ENCODE results near the gene DOCK9. TPM values are rescaled to one million over a fixed set of nuclear protein-coding genes. Genes with fewer than 3 reads are reported as not detected.

Gene DOCK9
- total and polyA plus RNA-seq, 9 of the 15 experiments (the other 6 are each of a cell fraction or from before 2014, with no cell fraction given): 3.5 to 25.3 (median 16.7) TPM

GRCh38 chr13:98915563-98915962 lies 62.3 kb downstream of the DOCK9 start:
- DNase-seq (ENCODE audit: extremely low read depth in 1 of 4, low spot score in 3 of 4) (no peak), FAIRE-seq (no peak), ATAC-seq (no peak)
- in situ Hi-C loops (cut with MboI) (no loop called here), intact Hi-C loops (cut with micrococcal nuclease) (no loop called here)
- Histone ChIP-seq H3K36me3 (ENCODE audit: control insufficient read depth, insufficient read depth, low read length) (peaks cover 8% of the 10 kb centered on the region; the same call in 1 of the 3 replicates), H3K9ac (ENCODE audit: insufficient read depth in 1 of 2, low read depth in 2 of 2, low read length in 2 of 2) (no peak overlapping the region), H3K4me3 (no peak overlapping the region), H3K27ac (ENCODE audit: extremely low read depth, low read depth, low read length) (no peak overlapping the region), H3K4me1 (replicated peaks in 1 of 2; ENCODE audit: control insufficient read depth in 2 of 2, insufficient read depth in 2 of 2, low read length in 2 of 2) (peaks cover 0 to 4% of the 10 kb centered on the region in 2 experiments; a peak in 1 of 5 replicates), H4K20me1 (replicated peaks; ENCODE audit: control insufficient read depth, insufficient read depth, low read length) (no peaks in the 10 kb centered on the region), H2AFZ (ENCODE audit: low read depth, low read length) (no peak overlapping the region), H3K4me2 (ENCODE audit: insufficient read depth, low read length) (no peak overlapping the region), H3K79me2 (ENCODE audit: control insufficient read depth, insufficient read depth, low read length) (no peaks in the 10 kb centered on the region), H3K9me1 (ENCODE audit: control insufficient read depth, insufficient read depth, low read length) (no peaks in the 10 kb centered on the region), H3K9me3 (replicated peaks; ENCODE audit: control insufficient read depth, insufficient read depth, low read depth, low read length) (no peaks in the 10 kb centered on the region), H3K27me3 (ENCODE audit: control insufficient read depth in 2 of 2, insufficient read depth in 2 of 2, low read length in 2 of 2) (no peaks in the 10 kb centered on the region)
- BruUV-seq (replicated peaks): no TSS peak
- ChIA-PET CTCF (ENCODE audit: low intra/inter-chr PET ratio) (no interaction called here), POLR2A (interaction anchor here (1.1 kb wide), 1 partner anchor 10 kb away, joined by 4 read pairs; no protein-coding TSS in a partner anchor)
- 60% methylated on average over 1 of the region's 1 CpG for WGBS (ENCODE audit: insufficient coverage, low coverage, missing lambda C conversion rate)
- TF ChIP-seq ZFP36 (IDR thresholded peaks at IDR 0.05; ENCODE audit: low read depth, low read length, partially characterized antibody): no peak
- TF ChIP-seq ZNF12 (CRISPR knock-in tag; IDR thresholded peaks at IDR 0.05): no peak
- TF ChIP-seq, protein P1, sequence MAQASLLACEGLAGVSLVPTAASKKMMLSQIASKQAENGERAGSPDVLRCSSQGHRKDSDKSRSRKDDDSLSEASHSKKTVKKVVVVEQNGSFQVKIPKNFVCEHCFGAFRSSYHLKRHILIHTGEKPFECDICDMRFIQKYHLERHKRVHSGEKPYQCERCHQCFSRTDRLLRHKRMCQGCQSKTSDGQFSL (CRISPR knock-in tag; IDR thresholded peaks at IDR 0.05): no peak
- TF ChIP-seq, protein P1 (tag; IDR thresholded peaks at IDR 0.05): no peak
- TF ChIP-seq BRD9 (IDR thresholded peaks at IDR 0.05; ENCODE audit: low read depth, partially characterized antibody): no peak
- no peak for TF ChIP-seq RNF2 (IDR thresholded peaks at IDR 0.05)
- TF ChIP-seq, protein P2, sequence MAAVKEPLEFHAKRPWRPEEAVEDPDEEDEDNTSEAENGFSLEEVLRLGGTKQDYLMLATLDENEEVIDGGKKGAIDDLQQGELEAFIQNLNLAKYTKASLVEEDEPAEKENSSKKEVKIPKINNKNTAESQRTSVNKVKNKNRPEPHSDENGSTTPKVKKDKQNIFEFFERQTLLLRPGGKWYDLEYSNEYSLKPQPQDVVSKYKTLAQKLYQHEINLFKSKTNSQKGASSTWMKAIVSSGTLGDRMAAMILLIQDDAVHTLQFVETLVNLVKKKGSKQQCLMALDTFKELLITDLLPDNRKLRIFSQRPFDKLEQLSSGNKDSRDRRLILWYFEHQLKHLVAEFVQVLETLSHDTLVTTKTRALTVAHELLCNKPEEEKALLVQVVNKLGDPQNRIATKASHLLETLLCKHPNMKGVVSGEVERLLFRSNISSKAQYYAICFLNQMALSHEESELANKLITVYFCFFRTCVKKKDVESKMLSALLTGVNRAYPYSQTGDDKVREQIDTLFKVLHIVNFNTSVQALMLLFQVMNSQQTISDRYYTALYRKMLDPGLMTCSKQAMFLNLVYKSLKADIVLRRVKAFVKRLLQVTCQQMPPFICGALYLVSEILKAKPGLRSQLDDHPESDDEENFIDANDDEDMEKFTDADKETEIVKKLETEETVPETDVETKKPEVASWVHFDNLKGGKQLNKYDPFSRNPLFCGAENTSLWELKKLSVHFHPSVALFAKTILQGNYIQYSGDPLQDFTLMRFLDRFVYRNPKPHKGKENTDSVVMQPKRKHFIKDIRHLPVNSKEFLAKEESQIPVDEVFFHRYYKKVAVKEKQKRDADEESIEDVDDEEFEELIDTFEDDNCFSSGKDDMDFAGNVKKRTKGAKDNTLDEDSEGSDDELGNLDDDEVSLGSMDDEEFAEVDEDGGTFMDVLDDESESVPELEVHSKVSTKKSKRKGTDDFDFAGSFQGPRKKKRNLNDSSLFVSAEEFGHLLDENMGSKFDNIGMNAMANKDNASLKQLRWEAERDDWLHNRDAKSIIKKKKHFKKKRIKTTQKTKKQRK (IDR thresholded peaks at IDR 0.05; ENCODE audit: borderline replicate concordance, low read depth, low read length): no peak
- no peak for TF ChIP-seq ZNF589 (CRISPR knock-in tag; IDR thresholded peaks at IDR 0.05; ENCODE audit: low read depth)
- no peak for TF ChIP-seq RFX5 (IDR thresholded peaks at IDR 0.05; ENCODE audit: low read depth, low read length)
- no peak for TF ChIP-seq ZNF347 (CRISPR knock-in tag; IDR thresholded peaks at IDR 0.05; ENCODE audit: low read depth)
- TF ChIP-seq ZNF592 (IDR thresholded peaks at IDR 0.05): no peak
- TF ChIP-seq ZNF217 (CRISPR knock-in tag; IDR thresholded peaks at IDR 0.05): no peak

All from K562 (cell line).